Right renal cortex interstitium (tissue), 3 donors: ENCODE measurements around the gene PDE10A. TPM values are rescaled to one million over a fixed set of nuclear protein-coding genes. Genes with fewer than 3 reads are reported as not detected.
A peak's percentile ranks its signal among the peaks of the same experiment; 100 is the strongest.
"Not testable (repeated sequence)": the region's sequence is repeated elsewhere in the genome, so short reads cannot be mapped to it uniquely, and the experiment has no call there.

Source experiments
- DNase-seq, 3 donors: peaks; one replicate each; pipeline ENCODE4 v3.0.0-alpha.2; 2013; ENCODE audit warnings: low read depth in 3 of 3, low spot score in 2 of 3
- polyA plus RNA-seq, 3 donors: library from polyadenylated mRNA; unstranded; fragments of 120-200 nt; gene quantifications; one replicate each; pipeline ENCODE4 v1.2.1, GENCODE V29; 2013; ENCODE audit not compliant: insufficient read length in 3 of 3

The PDE10A gene
- polyA plus RNA-seq, 3 donors = 19.0 to 20.4 (median 19.9) TPM

GRCh38 chr6:165486183-165487137 lies 176.6 kb downstream of the PDE10A start:
- no peak for DNase-seq

GRCh38 chr6:165484178-165484889 lies 178.7 kb downstream of the PDE10A start:
- DNase-seq = no peak

GRCh38 chr6:165481921-165482320 lies 181.1 kb downstream of the PDE10A start:
- no peak for DNase-seq

- DNase-seq = no peak
These were observed 182.1 kb downstream of the PDE10A start for GRCh38 chr6:165480916-165481315.

GRCh38 chr6:165478581-165478980 lies 184.5 kb downstream of the PDE10A start:
- no peak for DNase-seq

- no peak for DNase-seq
These were observed 193.6 kb downstream of the PDE10A start for GRCh38 chr6:165469483-165469882.

GRCh38 chr6:165468340-165469235 lies 194.5 kb downstream of the PDE10A start:
- DNase-seq = no peak

GRCh38 chr6:165463499-165463898 lies 199.5 kb downstream of the PDE10A start:
- DNase-seq = not testable (repeated sequence)

- not testable (repeated sequence) for DNase-seq
These were observed 203.3 kb downstream of the PDE10A start for GRCh38 chr6:165459605-165460301.

GRCh38 chr6:165458134-165458533 lies 204.9 kb downstream of the PDE10A start:
- DNase-seq = no peak

- DNase-seq = no peak
These were observed 206.8 kb downstream of the PDE10A start for GRCh38 chr6:165456286-165456685.

- no peak for DNase-seq
These were observed 207.6 kb downstream of the PDE10A start for GRCh38 chr6:165455488-165455887.

GRCh38 chr6:165453395-165453794 lies 209.6 kb downstream of the PDE10A start:
- no peak for DNase-seq

GRCh38 chr6:165451838-165452237 lies 211.2 kb downstream of the PDE10A start:
- DNase-seq = no peak

- no peak for DNase-seq
These were observed 214.8 kb downstream of the PDE10A start for GRCh38 chr6:165448210-165448609.

GRCh38 chr6:165447141-165447540 lies 215.9 kb downstream of the PDE10A start:
- no peak for DNase-seq

GRCh38 chr6:165446331-165446730 lies 216.7 kb downstream of the PDE10A start:
- no peak for DNase-seq

- DNase-seq = no peak
These were observed 219.6 kb downstream of the PDE10A start for GRCh38 chr6:165443462-165443861.

- DNase-seq = no peak
These were observed 221.9 kb downstream of the PDE10A start for GRCh38 chr6:165441181-165441580.

- peak in 2 of 3 donors; percentile 45 to 54 for DNase-seq
These were observed 223.0 kb downstream of the PDE10A start for GRCh38 chr6:165439928-165440554.
